Fibroblast of lung (primary cell): ENCODE data around the gene PLEKHA1.

Experiments
- CTCF ChIP-seq, 2 donors: IDR thresholded peaks in 1 of 2; conservative IDR thresholded peaks in 1 of 2; 1 replicate in 1 of 2; 2 replicates in 1 of 2; pipeline ENCODE4 v1.5.1; 2011 to 2012; ENCODE audit warnings: low read length in 2 of 2, control low read depth in 1 of 2, inconsistent platforms in 1 of 2, low read depth in 1 of 2, mild to moderate bottlenecking in 1 of 2
- EZH2 ChIP-seq: IDR thresholded peaks from 2 replicates; pipeline ENCODE4 v1.5.1; 2012; ENCODE audit warnings: low read length, control low read depth, mild to moderate bottlenecking; ENCODE audit errors: missing control alignments

DNA sequence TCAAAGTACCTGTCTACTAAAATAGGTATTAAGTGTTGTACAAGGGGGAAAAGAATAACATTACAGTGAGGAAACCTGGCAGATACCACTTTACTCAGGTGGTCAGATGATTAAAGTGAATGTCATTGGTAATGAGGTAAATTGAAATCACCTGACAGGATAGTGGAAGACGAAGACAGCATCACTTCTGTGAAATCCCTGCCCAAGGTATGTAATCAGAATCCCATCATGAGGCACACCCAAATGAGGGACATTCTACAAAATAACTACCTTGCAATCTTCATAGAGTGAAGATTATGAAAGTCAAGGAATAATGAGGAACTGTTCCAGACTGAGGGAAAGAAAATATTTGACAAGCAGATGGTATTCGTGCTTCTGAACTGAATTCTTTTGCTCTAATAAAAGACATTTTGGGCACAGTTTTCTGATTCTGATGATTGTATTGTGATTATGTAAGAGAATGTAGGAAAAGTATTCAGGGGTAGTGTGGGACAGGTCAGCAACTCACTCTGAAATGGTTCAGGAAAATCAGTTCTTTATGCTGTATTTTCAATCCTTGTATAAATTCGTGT lies 46.6 kb downstream of the PLEKHA1 start:
- TF ChIP-seq CTCF (conservative IDR thresholded peaks at IDR 0.05 in 1 of 2, IDR thresholded peaks at IDR 0.05 in 1 of 2; ENCODE audit: low read depth in 1 of 2, low read length in 2 of 2), result no peak
- TF ChIP-seq EZH2, result no peak
